Stimulated activated CD4-positive, alpha-beta T cell treated with anti-CD3 and anti-CD28 coated beads, Interleukin-2, amount 100 ng/mL, for 4 hours (primary cell): ENCODE measurements around the gene TRPM2.
A peak's percentile ranks its signal among the peaks of the same experiment; 100 is the strongest.

Experiments
- DNase-seq: peaks from one replicate; pipeline ENCODE4 v3.0.0-alpha.2; 2020; ENCODE audit warnings: low read depth

Gene TRPM2

DNA sequence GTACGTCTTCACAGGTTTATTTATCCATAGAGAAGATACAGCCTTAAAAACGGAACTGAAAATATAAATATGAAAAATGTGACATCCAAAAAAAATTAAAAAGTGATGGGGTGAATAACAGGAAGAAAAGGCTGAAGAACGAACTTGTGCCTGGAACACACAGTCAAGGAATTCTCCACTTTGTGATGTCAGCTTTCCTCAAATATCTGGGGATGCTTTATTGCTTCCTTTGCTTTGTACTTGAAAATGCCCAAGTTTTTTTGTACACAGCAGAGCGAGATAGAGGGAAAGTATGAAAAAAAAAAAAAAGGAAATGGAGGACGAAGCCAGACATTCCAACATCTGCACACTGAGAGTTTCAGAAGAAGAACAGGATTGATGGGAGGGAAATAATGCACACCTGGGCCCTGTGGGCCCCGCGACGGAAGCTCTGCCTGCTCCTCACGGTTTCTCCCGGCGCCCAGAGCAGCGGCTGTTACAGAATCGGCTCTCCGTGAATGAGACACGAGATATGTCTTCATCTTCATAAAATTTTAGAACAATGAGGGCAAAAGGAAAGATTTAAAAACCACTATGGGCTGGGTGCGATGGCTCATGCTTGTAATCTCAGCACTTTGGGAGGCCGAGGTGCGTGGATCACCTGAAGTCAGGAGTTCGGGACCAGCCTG is 91.9 kb downstream of the TRPM2 start:
- DNase-seq = no peak

DNA sequence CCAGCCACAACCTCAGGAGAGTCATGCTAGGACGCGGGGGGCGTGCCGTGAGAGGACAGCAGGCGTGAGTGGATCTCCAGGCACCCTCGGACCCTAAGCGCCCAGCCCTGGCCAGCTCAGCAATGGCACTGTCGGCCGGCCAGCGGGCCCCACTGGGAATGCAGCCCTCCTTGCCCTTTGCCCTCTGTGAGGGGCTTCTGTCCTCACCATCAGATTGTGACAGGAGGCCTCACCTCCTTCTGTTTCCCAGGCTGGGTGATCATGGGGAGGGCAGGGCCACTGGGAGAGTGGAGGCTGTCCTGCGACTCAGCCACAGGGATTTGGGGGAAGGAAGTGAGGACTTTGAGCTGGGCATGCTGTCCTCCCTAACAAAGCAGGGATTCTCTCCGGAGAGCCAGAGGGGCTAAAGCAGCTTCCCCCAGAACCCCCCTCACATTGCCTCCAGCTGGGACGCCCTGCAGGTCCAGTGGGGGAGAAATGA is 95.3 kb downstream of the TRPM2 start:
- DNase-seq = no peak

DNA sequence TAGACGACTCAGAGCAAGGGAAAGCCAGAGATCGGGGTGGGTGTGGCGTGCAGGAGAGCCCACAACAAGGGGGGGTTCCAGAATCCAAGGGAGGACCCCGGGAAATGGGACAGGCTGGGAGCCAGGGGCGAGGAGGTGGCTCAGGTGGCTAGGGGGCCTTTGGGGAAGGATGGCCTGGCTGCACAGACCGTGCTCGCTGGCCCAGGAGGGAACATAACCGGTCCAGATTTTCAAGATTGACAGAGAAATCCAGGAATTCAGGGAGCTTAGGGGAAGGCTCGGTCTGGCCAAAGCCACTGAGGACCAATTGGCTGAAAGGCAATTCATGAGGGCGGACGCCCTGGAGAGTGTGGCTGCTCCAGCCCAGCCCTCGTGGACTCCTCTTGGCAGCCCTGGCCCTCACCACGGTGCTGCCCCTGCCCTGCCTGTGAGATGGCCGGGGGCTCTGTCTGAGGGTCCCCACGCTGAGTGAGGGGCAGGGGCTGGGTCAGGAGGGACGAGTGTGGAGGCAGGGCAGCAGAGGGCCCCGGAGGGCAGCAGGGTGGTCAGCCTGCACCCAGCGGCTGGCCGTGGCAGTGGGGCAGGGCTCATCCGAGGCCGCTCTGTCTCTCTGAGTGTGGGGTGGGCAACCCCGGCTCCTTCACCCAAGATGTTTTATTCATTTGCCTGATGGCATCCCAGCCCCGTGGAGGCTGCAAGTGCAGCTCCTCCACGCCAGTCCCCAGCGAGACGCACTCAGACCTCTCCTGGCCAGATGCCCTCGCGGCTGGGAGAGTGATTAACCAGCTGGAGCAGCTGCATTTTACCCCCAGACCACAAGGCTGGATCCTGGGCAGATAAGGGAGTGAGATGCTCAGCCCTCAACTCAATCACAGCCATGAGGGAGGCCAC is 96.3 kb downstream of the TRPM2 start:
- no peak for DNase-seq

DNA sequence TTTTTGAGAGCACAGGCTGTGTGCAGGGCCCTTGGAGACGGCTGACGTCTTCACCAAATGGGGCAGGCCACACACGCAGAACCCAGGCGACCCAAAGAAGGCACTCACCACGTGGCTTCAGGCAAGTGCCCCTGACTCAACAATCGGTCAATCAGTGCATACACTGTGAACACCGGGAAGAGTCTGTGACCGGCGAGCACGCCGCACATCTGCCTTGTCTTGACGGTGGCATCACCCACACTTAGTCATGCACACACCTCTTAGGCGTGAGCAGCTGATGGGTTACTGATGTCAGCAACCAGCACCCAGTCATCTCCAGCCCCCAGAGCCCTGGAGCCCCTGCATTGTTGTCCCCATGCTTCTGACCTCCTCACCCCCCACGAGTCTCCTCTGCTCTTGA is 97.0 kb downstream of the TRPM2 start:
- no peak for DNase-seq

DNA sequence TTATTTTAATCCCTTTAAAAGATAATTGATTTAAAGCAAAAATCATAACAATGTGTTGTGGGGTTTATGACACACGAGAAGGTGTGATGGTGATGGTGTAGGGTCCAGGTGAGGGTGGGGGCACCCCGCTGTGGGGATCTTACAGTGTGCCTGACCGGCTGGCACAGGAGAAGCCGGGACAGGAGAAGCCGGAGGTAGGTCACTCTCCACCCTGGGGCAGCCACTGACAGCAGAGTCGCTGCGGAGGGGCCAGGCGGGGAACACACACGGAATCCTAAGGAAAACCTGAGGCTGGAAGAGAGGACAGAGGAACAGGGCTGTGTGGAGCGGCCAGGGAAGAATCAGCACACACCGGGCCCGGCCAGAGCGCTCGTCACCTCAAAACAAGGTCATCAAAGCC is 97.6 kb downstream of the TRPM2 start:
- no peak for DNase-seq

DNA sequence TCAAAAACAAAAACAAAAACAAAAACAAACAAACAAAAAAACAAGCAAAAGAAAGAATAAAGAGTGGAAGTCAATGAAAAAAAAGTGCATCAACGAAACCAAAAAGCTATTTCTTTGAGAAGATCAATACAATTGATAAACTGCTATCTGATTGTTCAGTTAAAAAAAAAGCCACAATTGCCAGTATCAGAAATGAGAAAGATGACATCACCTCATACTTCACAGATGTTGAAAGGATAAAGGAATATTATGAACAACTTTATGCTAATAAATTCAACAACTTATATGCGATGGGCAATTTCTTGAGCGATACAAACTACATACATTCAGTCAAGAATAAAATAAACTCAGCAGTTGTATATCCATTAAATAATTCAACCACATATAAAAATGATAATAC is 99.7 kb downstream of the TRPM2 start:
- DNase-seq = no peak

DNA sequence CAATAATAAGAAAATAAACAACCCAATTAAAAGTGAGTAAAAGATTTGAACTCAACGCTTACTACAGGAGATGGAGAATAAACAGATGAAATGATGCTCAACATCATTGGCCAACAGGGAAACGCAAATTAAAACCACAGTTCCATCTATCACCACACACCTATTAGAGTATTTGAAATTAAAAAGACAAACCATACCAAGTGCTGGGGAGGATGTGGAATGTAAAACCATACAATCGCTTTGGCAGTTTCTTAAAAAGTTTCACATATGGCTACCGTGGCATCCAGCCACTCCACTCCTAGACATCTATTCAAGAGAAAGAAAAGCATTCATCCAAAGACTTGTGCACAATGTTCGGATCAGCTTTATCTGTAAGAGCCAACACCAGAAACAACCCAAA is 100.6 kb downstream of the TRPM2 start:
- DNase-seq = no peak

DNA sequence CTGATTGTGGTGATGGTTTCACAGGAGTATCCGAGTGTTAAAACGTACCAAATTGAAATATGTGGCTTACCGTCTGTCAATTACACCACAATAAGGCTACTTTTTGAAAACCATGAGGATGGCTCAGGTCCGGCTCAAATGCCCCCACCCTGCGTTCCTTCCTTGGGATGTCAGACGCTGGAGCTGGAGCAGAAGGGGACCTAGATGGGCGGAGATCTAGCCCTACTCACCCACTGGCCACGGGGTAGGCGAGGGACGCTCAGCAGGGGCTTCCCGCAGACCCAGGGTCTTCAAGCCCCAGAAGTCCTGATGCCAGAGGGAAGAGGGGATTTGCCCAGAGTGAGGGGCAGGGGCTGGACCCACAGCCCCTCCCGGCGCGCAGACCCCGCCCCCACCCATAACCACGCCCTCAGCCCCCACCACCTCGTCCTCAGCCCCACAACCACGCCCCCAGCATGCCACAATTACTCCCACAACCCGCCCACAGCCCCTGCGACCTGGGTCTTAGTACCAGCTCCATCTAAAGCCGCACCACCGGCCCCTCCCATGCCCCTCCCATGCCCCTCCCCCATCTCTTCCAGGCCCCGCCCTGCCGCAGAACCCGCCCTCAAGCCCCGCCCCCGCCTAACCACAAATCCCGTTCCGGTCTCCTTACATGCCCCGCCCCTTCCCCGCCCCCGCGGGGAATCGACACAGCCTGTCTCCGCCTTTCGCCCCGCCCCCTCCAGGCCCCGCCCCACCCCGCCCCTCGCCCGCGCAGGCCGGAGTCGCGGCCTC is 101.5 kb downstream of the TRPM2 start, which contains the start of gene LRRC3:
Gene LRRC3 (plus strand): TSS at position 764 of the 777 bp plus-strand sequence. CDS start 1,135 bp downstream, outside the sequence.
- DNase-seq = peak; percentile 81

DNA sequence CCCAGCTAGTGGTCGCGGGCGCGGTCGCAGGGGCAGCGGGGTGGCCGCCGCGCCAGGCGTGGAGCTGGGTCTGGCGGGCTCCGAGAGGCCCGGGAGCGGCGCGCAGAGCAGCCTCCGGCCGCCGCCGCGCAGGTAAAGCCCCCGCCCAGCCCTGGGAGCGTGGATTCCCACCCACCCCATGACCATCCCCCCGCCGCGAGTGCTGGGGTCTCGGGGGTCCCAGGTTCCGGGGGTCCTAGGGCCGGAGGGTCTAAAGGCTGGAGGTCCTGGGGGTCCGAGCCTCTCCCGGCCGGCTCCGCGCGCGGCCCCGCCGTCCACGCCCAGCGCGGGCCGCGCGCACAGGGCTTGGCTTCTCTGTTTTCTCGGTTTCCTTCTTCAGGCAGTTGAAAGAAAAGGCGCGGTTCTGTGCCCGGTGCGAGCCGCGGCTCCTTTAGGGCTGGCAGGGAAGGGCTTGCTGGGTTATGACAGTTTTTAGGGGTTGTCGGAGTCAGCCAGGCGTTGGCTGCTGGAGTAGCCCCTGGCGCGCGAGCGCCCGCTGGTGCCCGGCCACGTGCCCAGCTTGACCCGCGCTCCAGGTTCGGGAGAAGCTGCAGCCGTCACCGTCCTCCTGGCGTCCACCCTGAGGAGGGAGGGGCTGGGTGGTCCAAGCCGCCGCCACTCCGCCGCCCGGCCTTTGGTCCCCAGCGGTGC is 102.2 kb downstream of the TRPM2 start:
- DNase-seq = no peak

DNA sequence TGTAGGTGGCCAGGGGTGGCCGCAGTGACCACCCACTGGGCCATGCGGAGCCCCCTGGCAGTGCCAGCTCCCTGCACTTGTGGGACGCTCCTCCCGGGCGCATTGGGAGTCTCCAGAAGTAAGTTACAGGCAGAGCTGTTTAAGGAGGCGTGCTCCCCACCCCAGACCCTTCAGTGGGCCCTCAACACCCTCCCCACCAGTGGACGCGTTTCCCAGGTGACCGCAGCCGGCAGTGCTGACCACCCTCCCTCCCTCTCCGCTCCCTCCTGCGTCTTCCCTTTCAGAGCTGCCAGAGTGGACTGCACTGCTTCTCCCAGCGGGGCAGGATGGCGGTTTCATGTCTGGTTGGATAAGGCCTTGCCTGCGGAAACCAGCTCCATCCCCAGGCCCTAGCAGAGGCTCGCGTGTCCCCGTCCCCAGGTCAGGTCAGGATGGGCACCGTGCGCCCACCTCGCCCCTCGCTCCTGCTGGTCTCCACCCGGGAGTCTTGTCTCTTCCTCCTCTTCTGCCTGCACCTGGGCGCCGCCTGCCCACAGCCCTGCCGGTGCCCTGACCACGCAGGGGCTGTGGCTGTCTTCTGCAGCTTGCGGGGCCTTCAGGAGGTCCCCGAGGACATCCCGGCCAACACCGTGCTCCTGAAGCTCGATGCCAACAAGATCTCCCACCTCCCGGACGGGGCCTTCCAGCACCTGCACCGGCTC is 102.9 kb downstream of the TRPM2 start:
- DNase-seq = no peak

DNA sequence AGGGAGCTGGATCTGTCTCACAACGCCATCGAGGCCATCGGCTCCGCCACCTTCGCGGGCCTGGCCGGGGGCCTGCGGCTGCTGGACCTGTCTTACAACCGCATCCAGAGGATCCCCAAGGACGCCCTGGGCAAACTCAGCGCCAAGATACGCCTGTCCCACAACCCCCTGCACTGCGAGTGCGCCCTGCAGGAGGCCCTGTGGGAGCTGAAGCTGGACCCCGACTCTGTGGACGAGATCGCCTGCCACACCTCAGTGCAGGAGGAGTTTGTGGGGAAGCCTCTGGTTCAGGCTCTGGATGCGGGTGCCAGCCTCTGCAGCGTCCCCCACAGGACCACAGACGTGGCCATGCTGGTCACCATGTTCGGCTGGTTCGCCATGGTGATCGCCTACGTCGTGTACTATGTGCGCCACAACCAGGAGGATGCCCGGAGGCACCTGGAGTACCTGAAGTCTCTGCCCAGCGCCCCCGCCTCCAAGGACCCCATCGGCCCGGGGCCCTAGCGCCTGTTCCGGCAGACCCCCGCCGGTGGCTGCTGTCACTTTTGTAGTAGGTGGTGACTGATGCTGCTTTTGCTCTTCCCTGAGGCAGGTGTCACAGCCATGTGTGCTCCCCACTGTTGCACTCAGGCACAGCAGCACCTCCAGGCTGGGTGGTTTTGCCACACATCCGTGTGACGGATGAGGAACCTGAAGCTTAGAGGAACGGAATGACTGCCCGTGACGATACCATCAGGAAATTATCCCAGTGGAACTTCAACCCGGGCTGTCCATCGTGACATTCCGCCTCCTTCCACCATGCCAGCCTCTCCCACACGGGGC is 103.7 kb downstream of the TRPM2 start:
- DNase-seq = no peak

DNA sequence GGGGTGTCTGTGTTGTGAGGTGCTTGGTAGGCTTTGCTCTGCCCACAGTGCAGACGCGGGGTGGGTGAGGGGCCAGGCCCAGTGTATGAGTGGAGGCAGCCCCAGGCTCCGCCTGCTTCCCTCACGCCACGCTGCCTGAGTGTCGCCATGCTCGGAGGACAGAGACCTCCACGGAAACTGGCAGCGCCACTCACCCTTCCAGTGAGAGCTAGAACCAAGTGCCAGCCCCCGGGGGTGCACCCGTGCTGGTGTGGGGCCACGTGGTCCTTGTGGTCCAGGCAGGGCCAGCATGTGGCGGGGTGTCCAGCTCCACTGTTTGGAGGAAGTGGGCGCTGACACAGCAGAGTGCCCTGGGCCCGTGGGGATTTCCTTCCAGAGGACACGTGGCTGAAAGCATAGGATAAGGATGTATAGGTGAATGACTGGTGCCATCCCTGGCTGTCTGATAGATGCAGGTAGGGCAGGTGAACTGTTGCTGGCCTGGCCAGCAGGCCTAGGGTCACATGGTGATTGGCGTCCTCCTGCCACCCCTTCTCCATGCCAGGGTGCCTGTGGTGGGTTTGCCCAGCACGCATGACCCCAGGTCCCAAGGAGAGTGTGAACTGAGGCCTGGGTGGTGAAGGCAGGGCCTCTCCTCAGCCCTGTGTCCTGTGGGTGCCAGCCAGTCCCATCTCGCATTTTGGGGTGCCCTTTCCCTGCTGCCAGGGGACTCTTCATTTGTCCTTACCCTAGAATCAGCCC is 105.7 kb downstream of the TRPM2 start:
- no peak for DNase-seq

DNA sequence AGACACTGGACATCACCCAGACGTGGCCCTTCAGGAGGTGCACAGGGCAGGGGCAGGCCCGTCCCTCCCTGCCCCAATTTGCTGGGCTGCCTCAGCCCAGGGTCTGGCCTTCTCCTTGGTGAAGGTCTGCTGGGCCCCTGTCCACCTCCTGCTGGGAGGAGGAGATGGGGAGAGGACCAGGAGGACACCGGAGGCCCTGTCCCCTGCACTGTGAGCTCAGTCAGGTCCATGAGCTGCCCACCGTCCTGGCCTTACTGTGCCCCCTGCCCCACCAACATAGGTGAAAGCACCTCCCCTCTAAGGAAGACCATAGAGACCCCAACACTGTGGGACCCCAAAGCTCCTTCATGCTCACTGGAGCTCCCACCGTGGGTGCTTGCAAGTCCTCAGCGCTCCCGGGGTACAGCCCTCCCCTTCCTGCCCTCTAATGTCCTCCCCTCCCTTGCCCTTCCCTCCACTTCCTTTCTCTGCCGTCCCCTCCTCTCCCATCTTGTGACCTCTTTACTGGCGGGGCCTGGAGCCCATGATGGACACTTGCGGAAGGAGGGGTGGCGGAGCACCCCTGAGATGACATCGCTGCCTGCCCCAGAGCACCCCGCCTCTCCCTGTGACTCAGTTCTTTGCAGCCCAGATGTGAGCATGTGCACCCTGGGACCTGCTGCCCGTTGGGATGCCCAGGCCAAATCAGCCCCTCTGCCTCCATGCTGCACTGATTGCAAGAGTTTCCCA is 106.5 kb downstream of the TRPM2 start:
- DNase-seq = no peak

DNA sequence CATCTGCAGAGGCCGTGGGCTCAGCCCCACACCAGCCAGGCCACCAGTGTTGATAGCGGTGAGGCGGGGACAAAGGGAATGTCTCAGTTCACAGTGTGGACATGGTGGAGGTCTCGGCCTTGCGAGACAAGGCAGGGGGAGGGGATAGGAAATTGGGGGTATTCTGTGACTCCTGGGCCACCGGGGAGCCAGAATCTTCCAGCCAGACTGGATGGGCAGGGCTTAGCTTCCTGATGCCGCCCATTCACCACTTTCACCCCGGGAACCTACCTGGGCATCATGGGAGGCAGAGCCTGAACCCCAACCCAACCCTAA is 107.0 kb downstream of the TRPM2 start:
- no peak for DNase-seq

DNA sequence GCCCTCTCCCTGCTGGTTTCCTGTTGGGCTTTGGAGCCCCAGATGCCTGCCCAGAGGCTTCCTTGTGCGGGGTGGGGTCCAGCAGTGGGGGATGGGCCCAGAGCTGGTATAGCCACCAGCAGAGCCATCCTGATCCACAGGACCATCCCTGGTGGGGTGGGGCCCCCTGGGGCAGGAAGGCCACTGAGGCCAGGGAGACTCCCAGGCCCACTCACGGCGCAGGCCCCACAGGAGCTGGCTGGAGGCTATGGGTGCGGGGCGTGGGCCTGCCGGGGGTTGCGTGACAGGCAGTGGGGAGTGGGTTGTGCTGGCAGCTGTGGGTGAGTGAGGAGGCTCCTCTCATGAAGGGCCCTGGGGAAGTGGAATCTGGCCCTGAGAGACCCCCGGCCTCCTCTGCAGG is 107.6 kb downstream of the TRPM2 start:
- DNase-seq = no peak

DNA sequence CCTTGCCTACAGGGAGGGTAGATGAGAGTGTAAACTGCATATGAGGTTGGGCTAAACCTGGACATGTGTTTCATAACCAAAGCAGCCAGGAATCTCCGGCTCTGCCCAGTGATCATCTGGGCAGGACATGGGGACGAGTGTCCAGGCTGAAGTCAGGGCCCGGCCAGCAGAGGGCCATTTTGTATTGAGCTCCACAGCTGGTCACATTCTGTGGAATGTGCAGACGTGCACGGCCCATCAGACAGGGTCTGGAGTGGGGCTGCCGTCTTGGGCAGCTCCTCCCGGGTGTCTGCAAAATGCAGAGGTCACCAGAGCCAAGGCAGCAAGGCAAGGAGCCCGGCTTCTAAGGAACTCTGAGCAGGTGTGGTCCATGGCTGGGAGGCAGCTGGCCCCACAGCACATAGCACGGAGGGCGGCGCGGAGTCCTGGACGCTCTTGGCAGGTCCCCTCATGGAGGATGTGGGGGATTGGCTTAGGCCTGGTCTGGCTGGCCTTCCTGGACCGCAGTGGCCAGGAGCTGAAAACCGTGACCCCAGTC is 108.1 kb downstream of the TRPM2 start:
- no peak for DNase-seq

DNA sequence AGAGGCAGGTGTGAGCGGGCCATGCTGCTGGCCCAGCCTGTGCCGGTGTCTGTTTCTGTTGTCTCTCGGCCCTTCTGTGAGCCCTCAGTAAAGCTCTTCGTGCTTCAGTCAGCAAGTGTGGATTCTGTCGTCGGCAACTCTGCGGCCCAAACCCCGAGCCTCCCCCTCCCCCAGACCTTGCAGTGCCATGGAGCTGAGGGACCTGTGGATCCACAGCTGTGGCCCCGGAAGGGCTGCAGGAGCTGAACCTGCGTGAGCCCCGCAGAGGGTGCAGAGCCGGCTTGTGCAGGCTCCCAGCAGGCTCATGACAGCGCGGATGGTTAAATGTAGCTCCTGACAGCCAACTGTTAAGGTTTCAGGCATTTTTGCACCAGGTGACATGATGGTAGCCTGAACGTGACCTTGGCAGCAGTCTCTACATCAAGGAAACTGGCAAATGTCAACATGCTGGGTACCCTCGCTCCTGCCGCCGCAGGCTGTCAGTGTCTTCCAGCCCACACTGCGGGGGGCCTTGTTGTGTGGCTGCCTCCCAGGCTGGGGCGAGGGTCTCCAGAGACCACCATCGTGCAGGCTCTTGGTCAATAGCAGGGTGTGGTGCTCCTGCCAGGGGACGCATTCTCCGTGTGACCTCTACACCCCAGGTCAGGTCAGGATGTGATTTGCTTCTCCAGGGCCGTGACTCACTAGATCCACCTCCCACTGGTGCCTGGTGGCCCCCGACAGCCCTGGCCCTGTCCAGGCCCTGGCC is 108.8 kb downstream of the TRPM2 start:
- no peak for DNase-seq

DNA sequence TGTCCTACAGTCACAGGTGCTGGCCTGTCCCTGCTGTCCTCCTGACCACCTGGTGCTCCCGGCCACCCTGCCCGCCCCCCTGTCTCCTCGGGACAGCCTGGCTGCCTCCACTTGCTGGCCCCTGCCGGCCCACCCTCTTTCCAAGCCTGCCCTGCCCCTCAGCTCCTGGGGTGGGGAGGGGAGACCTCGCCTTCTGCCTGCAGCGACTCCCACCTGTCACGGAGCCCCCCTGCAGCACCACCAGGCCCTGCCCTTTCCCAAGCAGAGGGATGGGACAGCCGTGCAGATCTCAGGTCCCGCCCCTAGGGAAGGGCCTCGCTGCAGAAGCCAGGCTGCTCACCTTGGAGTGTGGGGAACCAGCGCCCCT is 109.4 kb downstream of the TRPM2 start:
- DNase-seq = no peak
